GDM1 (cell line): Measurements from ENCODE around the gene MAMDC4.
A peak's percentile ranks its signal among the peaks of the same experiment; 100 is the strongest.
"Not testable (repeated sequence)": the region's sequence is repeated elsewhere in the genome, so short reads cannot be mapped to it uniquely, and the experiment has no call there.

Source experiments
- DNase-seq: peaks from one replicate; lab custom pipeline; 2025; lab: John Stamatoyannopoulos, UW

The MAMDC4 gene

GRCh38 chr9:136851941-136852663 lies at the start of gene MAMDC4:
MAMDC4 (plus strand) TSS chr9:136852346; CDS start chr9:136852417, 71 bp downstream.
- DNase-seq = no peak

GRCh38 chr9:136803009-136803550 lies 49.1 kb upstream of the MAMDC4 start:
- DNase-seq = not testable (repeated sequence)

- DNase-seq = no peak
Observed at GRCh38 chr9:136803551-136804508, 48.3 kb upstream of the MAMDC4 start.

GRCh38 chr9:136804509-136805206 lies 47.5 kb upstream of the MAMDC4 start:
- no peak for DNase-seq

GRCh38 chr9:136805207-136805740 lies 46.9 kb upstream of the MAMDC4 start:
- no peak for DNase-seq

- DNase-seq = no peak
Observed at GRCh38 chr9:136806067-136806466, 46.1 kb upstream of the MAMDC4 start.

GRCh38 chr9:136806631-136807201 lies 45.4 kb upstream of the MAMDC4 start:
- DNase-seq = no peak

- peak; percentile 82 for DNase-seq
Observed at GRCh38 chr9:136807281-136808074, 44.7 kb upstream of the MAMDC4 start, which contains the start of gene RABL6. RABL6 (plus strand) TSS chr9:136807948; CDS start chr9:136808197, 249 bp downstream.

GRCh38 chr9:136808075-136808805 lies 43.9 kb upstream of the MAMDC4 start:
- DNase-seq = no peak

GRCh38 chr9:136808806-136809158 lies 43.4 kb upstream of the MAMDC4 start:
- no peak for DNase-seq

- DNase-seq = no peak
Observed at GRCh38 chr9:136814725-136815421, 37.3 kb upstream of the MAMDC4 start.

GRCh38 chr9:136815422-136815782 lies 36.7 kb upstream of the MAMDC4 start:
- no peak for DNase-seq

- DNase-seq = no peak
Observed at GRCh38 chr9:136820971-136821825, 30.9 kb upstream of the MAMDC4 start.

GRCh38 chr9:136821826-136822544 lies 30.2 kb upstream of the MAMDC4 start:
- no peak for DNase-seq

GRCh38 chr9:136823136-136824046 lies 28.8 kb upstream of the MAMDC4 start:
- DNase-seq = no peak

- no peak for DNase-seq
Observed at GRCh38 chr9:136824496-136825225, 27.5 kb upstream of the MAMDC4 start.
